ENCODE measurements around the gene GRM4.

The GRM4 gene

GRCh38 chr6:34064675-34065074 is 81.2 kb downstream of the GRM4 start:
- DNase-seq (ENCODE audit: low spot score): no peak

GRCh38 chr6:34063651-34064050 is 82.2 kb downstream of the GRM4 start:
- DNase-seq (ENCODE audit: low spot score): no peak

GRCh38 chr6:34062815-34063214 is 83.1 kb downstream of the GRM4 start:
- DNase-seq (ENCODE audit: low spot score): no peak

- DNase-seq (ENCODE audit: low spot score): no peak
Measured at GRCh38 chr6:34062156-34062555, 83.7 kb downstream of the GRM4 start.

- no peak for DNase-seq (ENCODE audit: low spot score)
Measured at GRCh38 chr6:34061348-34061747, 84.5 kb downstream of the GRM4 start.

- DNase-seq (ENCODE audit: low spot score): no peak
Measured at GRCh38 chr6:34059914-34060313, 86.0 kb downstream of the GRM4 start.

- DNase-seq (ENCODE audit: low spot score): no peak
Measured at GRCh38 chr6:34059136-34059731, 86.7 kb downstream of the GRM4 start.

- no peak for DNase-seq (ENCODE audit: low spot score)
Measured at GRCh38 chr6:34057790-34058189, 88.1 kb downstream of the GRM4 start.

- DNase-seq (ENCODE audit: low spot score): no peak
Measured at GRCh38 chr6:34057191-34057590, 88.7 kb downstream of the GRM4 start.

GRCh38 chr6:34056305-34057108 is 89.4 kb downstream of the GRM4 start:
- no peak for DNase-seq (ENCODE audit: low spot score)

- DNase-seq (ENCODE audit: low spot score): peak; percentile 70
Measured at GRCh38 chr6:34055223-34055933, 90.5 kb downstream of the GRM4 start.

- DNase-seq (ENCODE audit: low spot score): no peak
Measured at GRCh38 chr6:34053721-34054120, 92.2 kb downstream of the GRM4 start.

- no peak for DNase-seq (ENCODE audit: low spot score)
Measured at GRCh38 chr6:34052918-34053608, 92.8 kb downstream of the GRM4 start.

GRCh38 chr6:34052071-34052825 is 93.6 kb downstream of the GRM4 start:
- no peak for DNase-seq (ENCODE audit: low spot score)

GRCh38 chr6:34051331-34051919 is 94.5 kb downstream of the GRM4 start:
- DNase-seq (ENCODE audit: low spot score): no peak

GRCh38 chr6:34050691-34051090 is 95.2 kb downstream of the GRM4 start:
- DNase-seq (ENCODE audit: low spot score): no peak

- no peak for DNase-seq (ENCODE audit: low spot score)
Measured at GRCh38 chr6:34049395-34050342, 96.2 kb downstream of the GRM4 start.

GRCh38 chr6:34047913-34048867 is 97.7 kb downstream of the GRM4 start:
- no peak for DNase-seq (ENCODE audit: low spot score)

GRCh38 chr6:34046617-34047016 is 99.3 kb downstream of the GRM4 start:
- DNase-seq (ENCODE audit: low spot score): no peak
